Stomach (tissue), 9 donors: Measurements from ENCODE around the gene SMARCA4. TPM values are rescaled to one million over a fixed set of nuclear protein-coding genes. Genes with fewer than 3 reads are reported as not detected.

ENCODE experiments used
- DNase-seq, 2 donors: peaks; one replicate each; pipeline versions ENCODE4 v3.0.0 to v3.0.0-alpha.2; 2013 to 2019
- H3K27ac ChIP-seq, 5 donors: fragments of 200-600 bp in 4 of 5; sonication (generic) in 4 of 5; one replicate each; pipeline ENCODE4 v1.5.1; 2013 to 2019; ENCODE audit warnings: mild to moderate bottlenecking in 1 of 5, moderate library complexity in 1 of 5
- H3K27me3 ChIP-seq, 3 donors: fragments of 200-600 bp; sonication (generic); one replicate each; pipeline ENCODE4 v1.5.1; 2017 to 2019; ENCODE audit warnings: mixed run types in 1 of 3
- H3K36me3 ChIP-seq, 4 donors: fragments of 200-600 bp; sonication (generic); 1 replicate in 3 of 4; 2 replicates in 1 of 4; pipeline ENCODE4 v1.5.1; 2016 to 2019
- H3K4me1 ChIP-seq, 4 donors: fragments of 200-600 bp; sonication (generic); one replicate each; pipeline ENCODE4 v1.5.1; 2016 to 2019
- H3K4me3 ChIP-seq, 4 donors: fragments of 200-600 bp; sonication (generic) in 3 of 4; one replicate each; pipeline ENCODE4 v1.5.1; 2016 to 2019; ENCODE audit warnings: mild to moderate bottlenecking in 1 of 4
- H3K9me3 ChIP-seq, 4 donors: fragments of 200-600 bp; sonication (generic); one replicate each; pipeline ENCODE4 v1.5.1; 2016 to 2019
- CTCF ChIP-seq, 7 experiments: fragments of 450-650 bp in 4 of 7; fragments of 200-600 bp in 3 of 7; sonication (generic) in 3 of 7; IDR thresholded peaks; one replicate each; pipeline ENCODE4 v1.5.1; 2016 to 2019; ENCODE audit warnings: antibody characterized with exemption in 7 of 7, control low read depth in 2 of 7, mild to moderate bottlenecking in 1 of 7
- EP300 ChIP-seq: sonication (generic); formaldehyde crosslinking; IDR thresholded peaks from one replicate; pipeline ENCODE4 v1.6.1; 2017; ENCODE audit warnings: antibody characterized with exemption
- POLR2A ChIP-seq, 4 donors: fragments of 450-650 bp; IDR thresholded peaks; one replicate each; pipeline ENCODE4 v1.6.1; 2016; ENCODE audit warnings: antibody characterized with exemption in 4 of 4, control low read depth in 2 of 4, mild to moderate bottlenecking in 1 of 4, moderate library complexity in 1 of 4
- POLR2AphosphoS5 ChIP-seq, 3 donors: sonication (generic); formaldehyde crosslinking; IDR thresholded peaks; one replicate each; pipeline ENCODE4 v1.6.1; 2016; ENCODE audit warnings: antibody characterized with exemption in 3 of 3
- WGBS, 5 donors: extraction: QIAGEN DNeasy Blood & Tissue Kit in 3 of 5; methylation state at CpG; one replicate each; pipeline versions ENCODE4 v1.1.5 to v1.1.7; 2013 to 2018; 5-methylcytosine and 5-hydroxymethylcytosine counted together
- intact Hi-C: fragments of 100-400 bp; cut with DNase I; formaldehyde crosslinking; loops from one replicate; pipeline ENCODE4 v1.15.1; 2023; ENCODE audit warnings: low total_unique reads
- polyA plus RNA-seq, 3 donors: library from polyadenylated mRNA; stranded (reverse); fragments of 200-250 nt; gene quantifications; one replicate each; pipeline ENCODE4 v1.2.3, GENCODE V29; 2013
- total RNA-seq, 5 donors: library from RNA; depleted of rRNA; stranded (reverse); fragments of >200 nt; gene quantifications; one replicate each; pipeline versions ENCODE4 v1.1.0 to v1.2.3, GENCODE V29; 2014 to 2016
- donor health status: healthy with polysubstance abuse.
- donor health status: Bipolar disorder and iron deficiency.
- donor health status: healthy.

Gene SMARCA4
- total and polyA plus RNA-seq, 8 donors, result 28.6 to 158 (median 60.9) TPM

GRCh38 chr19:10927730-10928562 is 32.9 kb upstream of the SMARCA4 start:
- Histone ChIP-seq H3K36me3 (peaks cover 18 to 48% (median 43%) of the 10 kb centered on the region in 4 donors), H3K4me3 (peak overlapping the region; percentile 69 to 100 (median 98)), H3K9me3 (no peaks in the 10 kb centered on the region), H3K4me1 (peaks cover 19 to 51% (median 44%) of the 10 kb centered on the region in 4 donors), H3K27ac (peak overlapping the region; percentile 78 to 94 (median 89)), H3K27me3 (no peaks in the 10 kb centered on the region)
- 3 to 8% (median 4%) methylated on average over 26 to 47 of the region's 47 CpGs for WGBS, 5 donors
- peak in 1 of 2 donors; percentile 44 for DNase-seq
- TF ChIP-seq EP300, result no peak
- TF ChIP-seq POLR2AphosphoS5 (IDR thresholded peaks at IDR 0.05), result no peak
- no peak for TF ChIP-seq POLR2A (IDR thresholded peaks at IDR 0.05)
- no peak for TF ChIP-seq CTCF (IDR thresholded peaks at IDR 0.05)
- intact Hi-C loops, result loop anchor here (10.0 kb wide), 1 partner anchor 53 kb away; the partner anchor contains the start of gene CARM1

- Histone ChIP-seq H3K27ac (peak within 1 kb of the TSS; percentile 83 to 94 (median 89)), H3K4me1 (peaks cover 19 to 58% (median 44%) of the 10 kb centered on the region in 4 donors), H3K36me3 (peaks cover 10 to 46% (median 41%) of the 10 kb centered on the region in 4 donors), H3K9me3 (no peaks in the 10 kb centered on the region), H3K27me3 (no peaks in the 10 kb centered on the region), H3K4me3 (peak within 1 kb of the TSS; percentile 69 to 100 (median 98))
- peak; percentile 48 to 93 (median 75) for TF ChIP-seq POLR2AphosphoS5 (IDR thresholded peaks at IDR 0.05)
- TF ChIP-seq CTCF (IDR thresholded peaks at IDR 0.05), result no peak
- intact Hi-C loops, result loop anchor here (10.0 kb wide), 1 partner anchor 54 kb away; the partner anchor contains the start of gene CARM1
- WGBS, 5 donors, result 0 to 1% (median 1%) methylated on average over 26 to 95 of the region's 96 CpGs
- DNase-seq, result peak; percentile 98 to 99
Observed at GRCh38 chr19:10928563-10929401, 32.0 kb upstream of the SMARCA4 start, which contains the start of the genes TIMM29 and YIPF2. Gene TIMM29, plus strand, starts transcription at chr19:10928811. Its CDS starts 12 bp downstream, at chr19:10928823. Gene YIPF2, minus strand, starts transcription at chr19:10928639. Its CDS starts 229 bp downstream, at chr19:10928410.

GRCh38 chr19:10929402-10929794 is 31.4 kb upstream of the SMARCA4 start:
- peaks cover 4 to 40% (median 35%) of the 10 kb centered on the region in 4 donors for H3K36me3 ChIP-seq
- no peaks in the 10 kb centered on the region for H3K27me3 ChIP-seq
- TF ChIP-seq EP300 (no peak), POLR2AphosphoS5 (IDR thresholded peaks at IDR 0.05) (no peak), CTCF (IDR thresholded peaks at IDR 0.05) (no peak), POLR2A (IDR thresholded peaks at IDR 0.05) (no peak)
- peak in 1 of 2 donors; percentile 34 for DNase-seq
- no peaks in the 10 kb centered on the region for H3K9me3 ChIP-seq
- peaks cover 19 to 58% (median 44%) of the 10 kb centered on the region in 4 donors for H3K4me1 ChIP-seq
- H3K4me3 ChIP-seq, result peak overlapping the region; percentile 69 to 100 (median 98)
- H3K27ac ChIP-seq, result peak overlapping the region; percentile 83 to 94 (median 89)
- WGBS, 5 donors, result 3 to 8% (median 6%) methylated on average over 7 to 27 of the region's 27 CpGs
- intact Hi-C loops, result loop anchor here (10.0 kb wide), 1 partner anchor 55 kb away; the partner anchor contains the start of gene CARM1
